WTC11 (cell line): ENCODE results near the gene IL9.

Experiments used
- ZNF138 ChIP-seq: sonication (generic); formaldehyde crosslinking; conservative IDR thresholded peaks from 2 replicates; pipeline ENCODE4 v1.8.1; 2022; ENCODE audit warnings: mild to moderate bottlenecking, moderate library complexity, missing genetic modification reagents
- TF ChIP-seq, protein P1 (sequence below): sonication (generic); formaldehyde crosslinking; conservative IDR thresholded peaks from 2 replicates; pipeline ENCODE4 v1.8.1; 2022; ENCODE audit warnings: mild to moderate bottlenecking, missing genetic modification reagents
- TF ChIP-seq, protein P2 (sequence below): fragments of 200-600 bp; IDR thresholded peaks from 2 replicates; pipeline ENCODE4 v1.8.0; 2022; ENCODE audit warnings: antibody characterized with exemption
- TF ChIP-seq, protein P3 (sequence below): sonication (generic); formaldehyde crosslinking; IDR thresholded peaks from 2 replicates; pipeline ENCODE4 v1.8.1; 2023; ENCODE audit warnings: mild to moderate bottlenecking, missing genetic modification reagents

DNA sequence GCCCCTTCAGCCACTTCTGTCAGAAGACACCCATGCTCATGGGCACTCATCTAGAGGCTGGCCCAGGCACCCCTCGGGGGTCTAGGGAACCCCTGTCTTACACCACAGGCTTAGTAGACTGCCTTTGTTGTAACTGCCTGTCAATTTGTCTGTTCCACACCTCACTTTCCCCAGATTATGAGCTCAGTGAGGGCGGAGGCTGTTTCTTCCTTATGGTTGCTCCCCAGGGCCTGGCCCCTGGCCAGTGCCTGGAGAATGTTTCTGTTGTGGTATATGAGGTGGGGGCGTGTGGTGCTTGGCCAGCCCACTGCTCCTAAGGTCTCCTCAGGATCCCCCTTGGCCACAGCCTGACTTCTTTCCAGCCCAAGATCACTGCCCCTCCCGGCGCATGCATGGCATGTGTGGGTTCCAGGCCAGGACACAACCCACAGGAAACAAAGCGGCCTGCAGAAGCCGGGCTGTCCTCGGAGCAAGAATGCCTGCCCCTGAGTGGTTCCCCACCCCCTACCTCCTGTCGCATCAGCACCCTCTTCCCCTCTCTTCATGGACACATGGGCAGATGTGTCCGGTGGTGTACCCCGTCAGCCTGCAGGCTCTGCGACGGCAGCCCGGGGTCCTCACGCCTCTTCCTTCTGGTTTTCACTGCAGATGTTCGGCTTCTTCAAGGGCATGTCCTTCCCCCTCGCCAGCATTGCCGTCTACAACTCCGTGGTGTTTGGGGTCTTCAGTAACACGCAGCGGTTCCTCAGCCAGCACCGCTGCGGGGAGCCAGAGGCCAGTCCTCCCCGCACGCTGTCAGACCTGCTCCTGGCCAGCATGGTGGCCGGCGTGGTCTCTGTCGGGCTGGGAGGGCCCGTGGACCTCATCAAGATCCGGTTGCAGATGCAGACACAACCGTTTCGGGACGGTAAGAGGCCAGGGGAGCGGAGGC is 43.5 kb downstream of the IL9 start:
- TF ChIP-seq, protein P1, sequence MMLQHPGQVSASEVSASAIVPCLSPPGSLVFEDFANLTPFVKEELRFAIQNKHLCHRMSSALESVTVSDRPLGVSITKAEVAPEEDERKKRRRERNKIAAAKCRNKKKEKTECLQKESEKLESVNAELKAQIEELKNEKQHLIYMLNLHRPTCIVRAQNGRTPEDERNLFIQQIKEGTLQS (CRISPR knock-in tag), result no peak
- TF ChIP-seq, protein P2, sequence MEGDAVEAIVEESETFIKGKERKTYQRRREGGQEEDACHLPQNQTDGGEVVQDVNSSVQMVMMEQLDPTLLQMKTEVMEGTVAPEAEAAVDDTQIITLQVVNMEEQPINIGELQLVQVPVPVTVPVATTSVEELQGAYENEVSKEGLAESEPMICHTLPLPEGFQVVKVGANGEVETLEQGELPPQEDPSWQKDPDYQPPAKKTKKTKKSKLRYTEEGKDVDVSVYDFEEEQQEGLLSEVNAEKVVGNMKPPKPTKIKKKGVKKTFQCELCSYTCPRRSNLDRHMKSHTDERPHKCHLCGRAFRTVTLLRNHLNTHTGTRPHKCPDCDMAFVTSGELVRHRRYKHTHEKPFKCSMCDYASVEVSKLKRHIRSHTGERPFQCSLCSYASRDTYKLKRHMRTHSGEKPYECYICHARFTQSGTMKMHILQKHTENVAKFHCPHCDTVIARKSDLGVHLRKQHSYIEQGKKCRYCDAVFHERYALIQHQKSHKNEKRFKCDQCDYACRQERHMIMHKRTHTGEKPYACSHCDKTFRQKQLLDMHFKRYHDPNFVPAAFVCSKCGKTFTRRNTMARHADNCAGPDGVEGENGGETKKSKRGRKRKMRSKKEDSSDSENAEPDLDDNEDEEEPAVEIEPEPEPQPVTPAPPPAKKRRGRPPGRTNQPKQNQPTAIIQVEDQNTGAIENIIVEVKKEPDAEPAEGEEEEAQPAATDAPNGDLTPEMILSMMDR, result no peak
- TF ChIP-seq, protein P3, sequence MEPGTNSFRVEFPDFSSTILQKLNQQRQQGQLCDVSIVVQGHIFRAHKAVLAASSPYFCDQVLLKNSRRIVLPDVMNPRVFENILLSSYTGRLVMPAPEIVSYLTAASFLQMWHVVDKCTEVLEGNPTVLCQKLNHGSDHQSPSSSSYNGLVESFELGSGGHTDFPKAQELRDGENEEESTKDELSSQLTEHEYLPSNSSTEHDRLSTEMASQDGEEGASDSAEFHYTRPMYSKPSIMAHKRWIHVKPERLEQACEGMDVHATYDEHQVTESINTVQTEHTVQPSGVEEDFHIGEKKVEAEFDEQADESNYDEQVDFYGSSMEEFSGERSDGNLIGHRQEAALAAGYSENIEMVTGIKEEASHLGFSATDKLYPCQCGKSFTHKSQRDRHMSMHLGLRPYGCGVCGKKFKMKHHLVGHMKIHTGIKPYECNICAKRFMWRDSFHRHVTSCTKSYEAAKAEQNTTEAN (CRISPR knock-in tag), result no peak
- no peak for TF ChIP-seq ZNF138 (CRISPR knock-in tag)
